ENCODE results near the gene SSU72.
"Not testable (repeated sequence)": the region's sequence is repeated elsewhere in the genome, so short reads cannot be mapped to it uniquely, and the experiment has no call there.

The SSU72 gene

GRCh38 chr1:1598720-1599029 is 24.0 kb upstream of the SSU72 start:
- no peak overlapping the region for H3K4me3 ChIP-seq (ENCODE audit: low read depth, low read length)
- peak; percentile 4 for DNase-seq (ENCODE audit: low read depth)
- TF ChIP-seq POLR2A (IDR thresholded peaks at IDR 0.05; ENCODE audit: extremely low read depth, insufficient read length) (no peak), MAX (IDR thresholded peaks at IDR 0.05; ENCODE audit: low read depth, low read length) (no peak), MYC (IDR thresholded peaks at IDR 0.05; ENCODE audit: low read depth, low read length) (no peak), CTCF (IDR thresholded peaks at IDR 0.05; ENCODE audit: low read depth, low read length) (no peak)

- TF ChIP-seq MAX (IDR thresholded peaks at IDR 0.05; ENCODE audit: low read depth, low read length), result no peak
- TF ChIP-seq CTCF (IDR thresholded peaks at IDR 0.05; ENCODE audit: low read depth, low read length), result no peak
- no peak for TF ChIP-seq MYC (IDR thresholded peaks at IDR 0.05; ENCODE audit: low read depth, low read length)
- no peak for TF ChIP-seq POLR2A (IDR thresholded peaks at IDR 0.05; ENCODE audit: extremely low read depth, insufficient read length)
- peak; percentile 6 for DNase-seq (ENCODE audit: low read depth)
- H3K4me3 ChIP-seq (ENCODE audit: low read depth, low read length), result no peak overlapping the region
Measured at GRCh38 chr1:1598051-1598719, 23.5 kb upstream of the SSU72 start.

GRCh38 chr1:1597275-1597930 is 22.7 kb upstream of the SSU72 start:
- H3K4me3 ChIP-seq (ENCODE audit: low read depth, low read length), result no peak overlapping the region
- DNase-seq (ENCODE audit: low read depth), result peak; percentile 63
- no peak for TF ChIP-seq MAX (IDR thresholded peaks at IDR 0.05; ENCODE audit: low read depth, low read length)
- peak; percentile 2 for TF ChIP-seq CTCF (IDR thresholded peaks at IDR 0.05; ENCODE audit: low read depth, low read length)
- no peak for TF ChIP-seq MYC (IDR thresholded peaks at IDR 0.05; ENCODE audit: low read depth, low read length)
- no peak for TF ChIP-seq POLR2A (IDR thresholded peaks at IDR 0.05; ENCODE audit: extremely low read depth, insufficient read length)

GRCh38 chr1:1596493-1597274 is 22.0 kb upstream of the SSU72 start:
- peak; percentile 49 for DNase-seq (ENCODE audit: low read depth)
- TF ChIP-seq POLR2A (IDR thresholded peaks at IDR 0.05; ENCODE audit: extremely low read depth, insufficient read length) (no peak), CTCF (IDR thresholded peaks at IDR 0.05; ENCODE audit: low read depth, low read length) (no peak), MYC (IDR thresholded peaks at IDR 0.05; ENCODE audit: low read depth, low read length) (no peak), MAX (IDR thresholded peaks at IDR 0.05; ENCODE audit: low read depth, low read length) (no peak)
- H3K4me3 ChIP-seq (ENCODE audit: low read depth, low read length), result no peak overlapping the region

GRCh38 chr1:1595341-1595740 is 20.7 kb upstream of the SSU72 start:
- not testable (repeated sequence) for H3K4me3 ChIP-seq (ENCODE audit: low read depth, low read length); DNase-seq (ENCODE audit: low read depth)

- no peak overlapping the region for H3K4me3 ChIP-seq (ENCODE audit: low read depth, low read length)
- no peak for DNase-seq (ENCODE audit: low read depth)
- TF ChIP-seq POLR2A (IDR thresholded peaks at IDR 0.05; ENCODE audit: extremely low read depth, insufficient read length), result no peak
- TF ChIP-seq MYC (IDR thresholded peaks at IDR 0.05; ENCODE audit: low read depth, low read length), result no peak
- no peak for TF ChIP-seq MAX (IDR thresholded peaks at IDR 0.05; ENCODE audit: low read depth, low read length)
- no peak for TF ChIP-seq CTCF (IDR thresholded peaks at IDR 0.05; ENCODE audit: low read depth, low read length)
Measured at GRCh38 chr1:1594602-1595260, 20.1 kb upstream of the SSU72 start.

All from NB4 (cell line).